ENCODE results near the gene FOCAD.

DNA sequence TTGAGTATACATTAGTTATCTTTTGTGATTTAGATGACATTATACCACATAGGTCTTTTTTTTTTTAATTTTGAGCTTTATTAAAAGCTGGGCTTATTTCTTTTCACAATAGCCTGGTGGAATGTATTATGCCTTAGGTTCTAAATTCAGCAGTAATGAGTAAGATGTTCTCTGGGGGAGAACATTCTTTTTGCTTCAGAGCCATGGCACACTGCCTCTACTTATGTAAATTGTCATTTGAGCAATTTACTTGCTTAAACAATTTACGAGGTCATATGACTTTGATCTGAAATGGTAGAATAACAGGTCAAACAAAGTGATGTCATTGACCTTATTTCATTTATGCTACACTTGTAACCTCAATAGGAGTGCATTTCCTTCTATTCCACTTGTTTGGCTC, 154.2 kb downstream of the FOCAD start:
- TF ChIP-seq, protein P1, sequence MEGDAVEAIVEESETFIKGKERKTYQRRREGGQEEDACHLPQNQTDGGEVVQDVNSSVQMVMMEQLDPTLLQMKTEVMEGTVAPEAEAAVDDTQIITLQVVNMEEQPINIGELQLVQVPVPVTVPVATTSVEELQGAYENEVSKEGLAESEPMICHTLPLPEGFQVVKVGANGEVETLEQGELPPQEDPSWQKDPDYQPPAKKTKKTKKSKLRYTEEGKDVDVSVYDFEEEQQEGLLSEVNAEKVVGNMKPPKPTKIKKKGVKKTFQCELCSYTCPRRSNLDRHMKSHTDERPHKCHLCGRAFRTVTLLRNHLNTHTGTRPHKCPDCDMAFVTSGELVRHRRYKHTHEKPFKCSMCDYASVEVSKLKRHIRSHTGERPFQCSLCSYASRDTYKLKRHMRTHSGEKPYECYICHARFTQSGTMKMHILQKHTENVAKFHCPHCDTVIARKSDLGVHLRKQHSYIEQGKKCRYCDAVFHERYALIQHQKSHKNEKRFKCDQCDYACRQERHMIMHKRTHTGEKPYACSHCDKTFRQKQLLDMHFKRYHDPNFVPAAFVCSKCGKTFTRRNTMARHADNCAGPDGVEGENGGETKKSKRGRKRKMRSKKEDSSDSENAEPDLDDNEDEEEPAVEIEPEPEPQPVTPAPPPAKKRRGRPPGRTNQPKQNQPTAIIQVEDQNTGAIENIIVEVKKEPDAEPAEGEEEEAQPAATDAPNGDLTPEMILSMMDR (IDR thresholded peaks at IDR 0.05) = no peak
- TF ChIP-seq POLR2A (IDR thresholded peaks at IDR 0.05) (no peak), EP300 (IDR thresholded peaks at IDR 0.05) (no peak)

Measured in stomach (tissue), 4 donors.